K562 (cell line): ENCODE measurements around the gene LUC7L. TPM values are rescaled to one million over a fixed set of nuclear protein-coding genes. Genes with fewer than 3 reads are reported as not detected.

ENCODE experiments used
- CHAMP1 ChIP-seq: fragments of 450-650 bp; IDR thresholded peaks from 2 replicates; pipeline ENCODE4 v1.6.1; 2016; ENCODE audit warnings: mild to moderate bottlenecking
- CHD1 ChIP-seq: fragments of 200-600 bp; sonication (generic); IDR thresholded peaks from one replicate; pipeline ENCODE4 v1.6.1; 2012; ENCODE audit warnings: mild to moderate bottlenecking, moderate library complexity, low read length, inconsistent platforms
- DEAF1 ChIP-seq: fragments of 450-650 bp; formaldehyde crosslinking; IDR thresholded peaks from 2 replicates; pipeline ENCODE4 v1.4.0; 2020; ENCODE audit warnings: mild to moderate bottlenecking, moderate library complexity
- DMBX1 ChIP-seq: fragments of 250-450 bp; sonication (Bioruptor Pico); IDR thresholded peaks from 2 replicates; pipeline ENCODE4 v1.8.0; 2022; ENCODE audit warnings: inconsistent platforms, mild to moderate bottlenecking, moderate library complexity, borderline replicate concordance
- ETV5 ChIP-seq: sonication (generic); formaldehyde crosslinking; IDR thresholded peaks from 2 replicates; pipeline ENCODE4 v1.4.0; 2020; ENCODE audit warnings: low read depth, mild to moderate bottlenecking, missing genetic modification reagents
- EWSR1 ChIP-seq: fragments of 450-650 bp; IDR thresholded peaks from 2 replicates; pipeline ENCODE4 v1.6.1; 2018; ENCODE audit warnings: borderline replicate concordance, mild to moderate bottlenecking, low read depth, moderate library complexity; ENCODE audit not compliant: partially characterized antibody
- FOXA3 ChIP-seq, 2 experiments: fragments of 450-650 bp in 1 of 2; sonication (generic) in 1 of 2; formaldehyde crosslinking; IDR thresholded peaks in 1 of 2; conservative IDR thresholded peaks in 1 of 2; 2 replicates each; pipeline versions ENCODE4 v1.4.0 to v1.8.0; 2020 to 2022; ENCODE audit warnings: mild to moderate bottlenecking in 2 of 2, missing genetic modification reagents in 1 of 2
- HCFC1 ChIP-seq: IDR thresholded peaks from 2 replicates; pipeline ENCODE4 v1.6.1; 2012; ENCODE audit warnings: low read depth, low read length, improper control_type of control experiment
- HEY1 ChIP-seq: fragments of 250-450 bp; sonication (Bioruptor Pico); IDR thresholded peaks from 2 replicates; pipeline ENCODE4 v1.5.0; 2020; ENCODE audit warnings: mild to moderate bottlenecking, moderate library complexity, borderline replicate concordance
- KHSRP ChIP-seq: fragments of 450-650 bp; IDR thresholded peaks from 2 replicates; pipeline ENCODE4 v1.6.1; 2017
- MIER1 ChIP-seq: fragments of 450-650 bp; IDR thresholded peaks from 2 replicates; pipeline ENCODE4 v1.6.1; 2016; ENCODE audit warnings: antibody characterized with exemption, mild to moderate bottlenecking, low read depth
- NCOA2 ChIP-seq, 2 experiments: fragments of 450-650 bp; IDR thresholded peaks; 2 replicates each; pipeline ENCODE4 v1.6.1; 2018; ENCODE audit warnings: mild to moderate bottlenecking in 2 of 2, moderate library complexity in 1 of 2; ENCODE audit not compliant: partially characterized antibody in 2 of 2
- NCOR1 ChIP-seq: fragments of 450-650 bp; IDR thresholded peaks from 2 replicates; pipeline ENCODE4 v1.6.1; 2016; ENCODE audit warnings: mild to moderate bottlenecking, moderate library complexity
- NUFIP1 ChIP-seq: fragments of 450-650 bp; IDR thresholded peaks from 2 replicates; pipeline ENCODE4 v1.6.1; 2018; ENCODE audit not compliant: partially characterized antibody
- POLR3A ChIP-seq: IDR thresholded peaks from 2 replicates; pipeline ENCODE4 v1.6.1; 2011; ENCODE audit warnings: borderline replicate concordance, mild to moderate bottlenecking, moderate library complexity; ENCODE audit not compliant: insufficient read length, insufficient read depth; ENCODE audit errors: extremely low read depth
- PPARD ChIP-seq: fragments of 250-450 bp; sonication (Bioruptor Pico); IDR thresholded peaks from 2 replicates; pipeline ENCODE4 v1.8.0; 2022; ENCODE audit warnings: inconsistent platforms, mild to moderate bottlenecking, moderate library complexity
- SNIP1 ChIP-seq: fragments of 450-650 bp; IDR thresholded peaks from 2 replicates; pipeline ENCODE4 v1.7.1; 2017; ENCODE audit warnings: low read depth, mild to moderate bottlenecking
- TAF7 ChIP-seq: fragments of 450-650 bp; IDR thresholded peaks from 2 replicates; pipeline ENCODE4 v1.6.1; 2016; ENCODE audit warnings: missing genetic modification characterization, missing compliant biosample characterization
- TCF7 ChIP-seq: sonication (generic); IDR thresholded peaks from 2 replicates; pipeline ENCODE4 v1.6.1; 2016; ENCODE audit warnings: antibody characterized with exemption, borderline replicate concordance
- TRIM28 ChIP-seq: fragments of 450-650 bp; IDR thresholded peaks from 2 replicates; pipeline ENCODE4 v1.6.1; 2017
- ZBTB1 ChIP-seq: sonication (generic); formaldehyde crosslinking; IDR thresholded peaks from 2 replicates; pipeline ENCODE4 v1.8.1; 2023; ENCODE audit warnings: missing genetic modification reagents, low read depth, mild to moderate bottlenecking, borderline replicate concordance
- ZEB2 ChIP-seq: fragments of 450-650 bp; IDR thresholded peaks from 2 replicates; pipeline ENCODE4 v1.6.1; 2016
- ZFP36 ChIP-seq: fragments of 150-350 bp; IDR thresholded peaks from 2 replicates; pipeline ENCODE4 v1.6.1; 2018; ENCODE audit warnings: low read length, low read depth; ENCODE audit not compliant: partially characterized antibody
- polyA plus RNA-seq, 8 experiments: library from polyadenylated mRNA; depleted of rRNA in 4 of 8; stranded (reverse) in 5 of 8; unstranded in 3 of 8; fragments of >200 nt; fragmentation: Nextera tagmentation in 2 of 8; fragmentation: Illumina TruSeq in 1 of 8; extraction: Ambion mirVana in 2 of 8; extraction: Trizol in 1 of 8; gene quantifications; 2 replicates each; pipeline versions ENCODE4 v1.2.1 to v1.2.3, GENCODE V29; 2011 to 2014; ENCODE audit warnings: inconsistent platforms in 1 of 8, missing spikeins in 1 of 8
- total RNA-seq, 7 experiments: library from RNA; depleted of rRNA in 6 of 7; stranded (reverse); fragments of >200 nt in 6 of 7; fragmentation: Illumina TruSeq in 2 of 7; extraction: Trizol in 2 of 7; gene quantifications; 2 replicates each; pipeline versions ENCODE4 v1.2.1 to v1.2.3, GENCODE V29; 2011 to 2021; ENCODE audit warnings: low replicate concordance in 1 of 7
- TF ChIP-seq, protein P1 (sequence below): fragments of 250-450 bp; sonication (Bioruptor Pico); IDR thresholded peaks from 2 replicates; pipeline ENCODE4 v1.4.0; 2020; ENCODE audit warnings: mild to moderate bottlenecking, moderate library complexity

The LUC7L gene
- total and polyA plus RNA-seq, 9 of the 15 experiments (the other 6 are each of a cell fraction or from before 2014, with no cell fraction given) = 1.7 to 93.3 (median 59.5) TPM

DNA sequence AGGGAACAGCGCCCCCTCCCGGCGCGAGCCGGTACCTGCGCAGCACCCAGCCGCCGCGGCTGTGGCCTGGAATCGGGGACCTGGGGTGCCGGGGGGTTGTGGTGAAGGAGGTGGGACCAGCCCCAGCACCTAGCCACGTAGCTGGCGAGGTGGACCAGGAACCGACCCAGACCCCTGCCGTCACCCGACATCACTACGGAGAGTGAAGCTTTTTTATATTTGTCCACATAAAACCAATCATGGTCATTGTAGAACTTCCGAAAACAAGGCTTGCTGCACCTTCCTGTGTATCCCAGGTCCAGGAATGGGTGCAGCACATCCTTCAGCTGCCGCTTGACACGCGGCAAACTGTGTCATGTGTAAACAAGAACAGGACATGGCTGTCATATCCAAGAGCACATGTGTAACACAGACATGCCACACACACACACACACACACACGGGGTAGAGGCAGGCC lies 47.7 kb downstream of the LUC7L start (continued):
- TF ChIP-seq NCOA2 (IDR thresholded peaks at IDR 0.05; ENCODE audit: partially characterized antibody in 2 of 2) = no peak
- TF ChIP-seq FOXA3 (CRISPR knock-in tag; conservative IDR thresholded peaks at IDR 0.05 in 1 of 2, IDR thresholded peaks at IDR 0.05 in 1 of 2) = no peak
- 0 out of 2 replicates have a peak, but pooled peaks have one; percentile 1 for TF ChIP-seq ZBTB1 (CRISPR knock-in tag)
- TF ChIP-seq EWSR1 = no peak
- no peak for TF ChIP-seq POLR3A
- no peak for TF ChIP-seq PPARD (CRISPR knock-in tag)
- TF ChIP-seq HCFC1 = no peak
- no peak for TF ChIP-seq SNIP1
- 0 out of 2 replicates have a peak, but pooled peaks have one; percentile 13 for TF ChIP-seq TCF7
- TF ChIP-seq CHD1 = no peak
- no peak for TF ChIP-seq KHSRP
- TF ChIP-seq ZFP36 = no peak
- no peak for TF ChIP-seq MIER1
- TF ChIP-seq DEAF1 (CRISPR knock-in tag) = peak; percentile 87
- TF ChIP-seq NUFIP1 = peak; percentile 0
- no peak for TF ChIP-seq NCOR1
- no peak for TF ChIP-seq TAF7 (tag)
- TF ChIP-seq, protein P1, sequence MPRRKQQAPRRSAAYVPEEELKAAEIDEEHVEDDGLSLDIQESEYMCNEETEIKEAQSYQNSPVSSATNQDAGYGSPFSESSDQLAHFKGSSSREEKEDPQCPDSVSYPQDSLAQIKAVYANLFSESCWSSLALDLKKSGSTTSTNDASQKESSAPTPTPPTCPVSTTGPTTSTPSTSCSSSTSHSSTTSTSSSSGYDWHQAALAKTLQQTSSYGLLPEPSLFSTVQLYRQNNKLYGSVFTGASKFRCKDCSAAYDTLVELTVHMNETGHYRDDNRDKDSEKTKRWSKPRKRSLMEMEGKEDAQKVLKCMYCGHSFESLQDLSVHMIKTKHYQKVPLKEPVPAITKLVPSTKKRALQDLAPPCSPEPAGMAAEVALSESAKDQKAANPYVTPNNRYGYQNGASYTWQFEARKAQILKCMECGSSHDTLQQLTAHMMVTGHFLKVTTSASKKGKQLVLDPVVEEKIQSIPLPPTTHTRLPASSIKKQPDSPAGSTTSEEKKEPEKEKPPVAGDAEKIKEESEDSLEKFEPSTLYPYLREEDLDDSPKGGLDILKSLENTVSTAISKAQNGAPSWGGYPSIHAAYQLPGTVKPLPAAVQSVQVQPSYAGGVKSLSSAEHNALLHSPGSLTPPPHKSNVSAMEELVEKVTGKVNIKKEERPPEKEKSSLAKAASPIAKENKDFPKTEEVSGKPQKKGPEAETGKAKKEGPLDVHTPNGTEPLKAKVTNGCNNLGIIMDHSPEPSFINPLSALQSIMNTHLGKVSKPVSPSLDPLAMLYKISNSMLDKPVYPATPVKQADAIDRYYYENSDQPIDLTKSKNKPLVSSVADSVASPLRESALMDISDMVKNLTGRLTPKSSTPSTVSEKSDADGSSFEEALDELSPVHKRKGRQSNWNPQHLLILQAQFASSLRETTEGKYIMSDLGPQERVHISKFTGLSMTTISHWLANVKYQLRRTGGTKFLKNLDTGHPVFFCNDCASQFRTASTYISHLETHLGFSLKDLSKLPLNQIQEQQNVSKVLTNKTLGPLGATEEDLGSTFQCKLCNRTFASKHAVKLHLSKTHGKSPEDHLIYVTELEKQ (CRISPR knock-in tag) = no peak
- TF ChIP-seq CHAMP1 = no peak
- TF ChIP-seq DMBX1 (CRISPR knock-in tag) = no peak
- TF ChIP-seq ETV5 (CRISPR knock-in tag) = no peak
- no peak for TF ChIP-seq HEY1 (CRISPR knock-in tag)
- no peak for TF ChIP-seq TRIM28
- no peak for TF ChIP-seq ZEB2
